GM18517 (cell line): Measurements from ENCODE around the gene YAE1.

Experiments
- ATAC-seq: cut with Tn5 transposase; IDR thresholded peaks from one replicate; pipeline ENCODE4 v1.9.1; 2021; ENCODE audit warnings: mild to moderate bottlenecking, moderate library complexity; ENCODE audit not compliant: unreplicated experiment

YAE1 gene

DNA sequence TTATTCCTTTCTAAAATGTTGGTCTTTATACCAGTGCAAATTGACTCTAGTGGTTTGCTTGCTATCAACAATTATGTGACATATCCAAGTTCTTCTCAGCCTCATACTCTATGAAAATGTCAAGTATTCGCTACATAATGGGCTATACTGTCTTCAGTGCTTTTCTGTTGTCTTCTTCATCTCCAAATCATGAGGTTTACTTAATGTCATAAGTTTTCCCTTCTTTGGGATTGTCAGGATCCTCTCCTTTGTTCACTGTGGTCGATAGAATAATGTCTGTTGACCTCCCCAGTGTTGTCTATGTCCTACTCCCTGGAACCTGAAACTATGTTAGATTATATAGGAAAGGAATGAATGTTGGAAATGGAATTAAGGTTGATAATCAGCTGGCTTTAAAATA lies 40.7 kb downstream of the YAE1 start:
- ATAC-seq: no peak

DNA sequence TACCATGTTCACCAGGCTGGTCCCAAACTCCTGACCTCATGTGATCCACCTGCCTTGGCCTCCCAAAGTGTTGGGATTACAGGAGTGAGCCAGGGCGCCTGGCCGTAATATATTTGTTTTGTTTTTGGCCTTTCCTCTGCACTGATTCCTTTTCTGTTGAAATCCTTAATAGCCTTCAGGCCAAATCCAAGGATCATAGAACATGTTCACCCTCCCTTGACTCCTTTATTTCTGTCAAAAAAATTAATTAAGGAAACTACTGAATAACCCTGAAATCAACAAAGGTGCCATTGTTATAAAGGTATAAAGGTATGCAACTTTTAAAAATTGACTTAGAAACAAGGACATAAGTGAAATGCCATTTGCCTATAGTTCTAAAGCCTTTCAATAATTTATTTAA lies 41.7 kb downstream of the YAE1 start:
- no peak for ATAC-seq

DNA sequence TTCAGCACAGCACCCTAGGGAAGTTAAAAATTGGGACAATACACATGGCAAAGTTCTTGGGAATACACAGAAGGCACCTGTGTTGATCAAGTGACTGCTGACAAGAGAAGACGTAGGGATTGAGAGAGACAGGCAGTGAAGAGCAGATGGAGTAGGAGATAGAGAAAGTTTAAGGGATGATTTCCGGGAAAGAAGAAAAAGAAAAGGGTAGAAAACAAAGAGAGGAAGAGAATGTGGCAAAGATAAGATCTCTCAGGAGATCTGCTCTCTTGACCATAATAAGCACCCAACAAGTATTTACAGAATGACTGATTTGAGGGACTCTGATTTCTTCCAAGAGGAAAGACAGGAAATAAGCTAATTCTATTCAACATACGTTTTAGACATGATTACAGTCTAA lies 42.1 kb downstream of the YAE1 start:
- ATAC-seq: no peak

DNA sequence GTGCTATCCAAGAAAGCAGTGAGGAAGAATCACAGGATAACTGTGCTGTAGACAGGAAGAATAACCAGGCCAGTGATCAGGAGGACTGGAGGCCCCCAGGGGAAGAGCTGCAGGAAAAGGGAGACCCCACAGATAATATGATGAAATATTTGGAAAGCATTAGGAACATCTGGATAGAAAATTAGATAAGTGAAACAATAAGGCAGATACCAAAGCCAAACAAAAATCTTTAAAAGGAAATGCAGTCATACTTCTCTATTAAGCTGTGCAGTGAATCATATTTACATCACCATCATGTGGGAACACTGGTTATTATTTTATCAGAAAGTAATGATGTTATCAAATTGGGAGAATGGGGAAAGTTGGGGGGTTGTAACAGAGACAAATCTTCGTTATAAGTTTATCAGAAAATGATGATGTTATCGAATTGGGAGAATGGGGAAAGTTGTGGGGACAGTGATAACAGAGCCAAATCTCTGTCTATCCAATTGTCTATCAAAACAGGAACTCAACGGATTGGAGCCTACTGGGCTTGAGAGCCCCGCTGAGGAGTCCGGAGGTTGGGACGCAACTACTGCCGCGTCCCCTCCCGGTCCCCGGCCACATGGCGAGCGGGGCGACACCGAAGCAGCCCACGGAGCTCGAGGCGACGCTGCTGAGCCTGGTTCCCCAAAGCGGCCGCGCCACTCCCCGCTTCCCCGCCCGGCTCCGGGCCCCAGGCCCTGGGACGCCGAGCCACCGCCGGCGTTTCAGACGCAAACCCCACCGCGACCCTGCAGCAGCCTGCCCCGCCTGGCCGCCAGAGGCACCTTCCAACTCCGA lies 43.1 kb downstream of the YAE1 start:
- no peak for ATAC-seq

DNA sequence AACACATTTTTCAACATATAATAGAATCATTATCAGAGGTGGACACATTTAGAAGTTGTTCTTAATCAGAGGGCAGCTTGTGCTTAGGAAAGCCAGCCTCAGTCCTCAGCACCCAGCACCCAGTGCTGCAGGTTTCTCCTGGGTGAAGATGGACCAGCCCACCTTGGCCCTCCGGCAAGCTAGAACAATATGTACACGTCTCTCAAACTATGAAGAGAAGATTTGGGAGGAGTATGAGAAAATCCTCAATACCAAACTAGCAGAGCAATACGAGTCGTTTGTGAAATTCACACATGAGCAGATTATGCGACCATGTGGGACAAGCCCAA lies 43.7 kb downstream of the YAE1 start:
- ATAC-seq: no peak

DNA sequence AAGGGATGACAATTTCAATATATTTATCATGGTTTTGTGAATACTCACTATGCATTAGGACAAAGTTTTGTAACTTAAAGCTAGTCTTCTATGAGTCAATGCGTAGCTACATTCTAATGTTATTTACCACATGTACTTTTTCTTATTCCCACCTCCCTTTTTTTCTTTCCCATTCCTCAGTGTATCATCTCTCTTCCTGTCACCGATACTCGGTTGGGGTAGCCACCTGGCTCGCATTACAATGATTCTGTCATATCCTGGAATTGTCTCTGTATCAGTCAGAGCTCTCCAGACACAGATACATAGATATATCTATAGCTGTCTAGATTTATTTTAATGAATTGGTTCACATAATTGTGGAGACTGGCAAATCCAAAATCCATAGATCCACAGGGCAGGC lies 47.4 kb downstream of the YAE1 start:
- no peak for ATAC-seq

DNA sequence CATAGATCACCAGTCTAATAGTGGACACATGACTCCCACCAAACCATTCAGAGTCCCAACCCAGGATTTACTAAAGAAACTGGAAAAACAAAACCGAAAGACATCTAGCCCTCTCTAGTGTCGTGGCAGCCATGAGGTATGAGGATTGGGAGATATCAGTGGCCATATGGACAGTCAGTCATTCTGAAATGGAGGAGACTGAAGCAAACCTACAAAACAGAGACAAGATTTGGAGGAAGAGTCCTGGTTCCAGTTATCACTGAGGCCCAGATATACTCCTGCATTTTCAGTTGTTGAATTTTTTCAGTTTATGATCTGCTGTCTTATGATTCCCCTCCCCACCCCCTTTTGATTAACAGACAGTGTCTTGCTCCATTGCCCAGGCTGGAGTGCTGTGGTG lies 48.1 kb downstream of the YAE1 start:
- no peak for ATAC-seq

DNA sequence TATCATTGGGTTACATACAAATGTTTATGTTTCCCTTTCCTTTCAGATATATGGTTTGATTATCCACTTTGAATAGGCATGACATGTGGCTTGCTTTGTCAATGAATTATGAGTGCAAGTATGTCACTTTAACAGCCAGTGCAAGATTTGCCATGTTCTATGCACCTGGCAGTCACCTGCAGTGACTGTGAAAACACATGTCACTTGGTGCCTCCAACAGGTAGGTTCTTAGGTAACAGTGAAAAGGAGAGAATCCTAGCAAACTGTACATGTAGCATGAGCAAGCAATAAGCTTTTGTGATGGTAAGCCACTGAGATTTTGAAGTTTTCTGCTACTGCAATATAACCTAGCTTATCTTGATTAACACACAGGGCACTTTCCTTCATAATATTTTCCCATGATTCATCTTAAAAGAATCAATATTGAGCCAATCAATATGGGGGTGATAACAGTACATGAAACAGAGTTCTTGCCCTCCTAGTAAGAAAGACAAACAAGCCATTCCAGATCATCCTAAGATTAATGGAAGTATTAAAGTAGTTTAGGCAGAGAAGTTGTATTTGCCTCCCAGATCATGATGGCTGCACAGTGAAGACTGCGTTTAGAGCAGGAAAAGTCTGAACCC lies 49.3 kb downstream of the YAE1 start:
- ATAC-seq: no peak

DNA sequence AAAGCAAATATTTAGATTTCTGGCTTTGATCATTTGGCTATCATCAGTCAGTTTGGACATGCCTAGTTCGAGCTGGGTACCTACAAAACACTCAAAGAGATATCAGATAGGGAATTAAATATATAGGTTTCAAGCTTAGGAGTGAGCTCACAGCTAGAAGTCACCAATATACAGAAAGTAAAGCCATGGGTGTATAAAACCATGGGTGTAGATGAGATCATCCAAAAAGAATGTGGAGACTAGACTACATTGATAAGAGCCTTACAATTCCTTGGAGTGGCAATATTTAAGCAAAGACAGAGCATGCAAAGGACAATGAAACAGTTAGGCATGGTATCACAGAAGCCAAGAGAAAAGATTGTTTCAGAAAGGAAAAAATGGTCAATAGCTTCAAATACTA lies 49.9 kb downstream of the YAE1 start:
- no peak for ATAC-seq

DNA sequence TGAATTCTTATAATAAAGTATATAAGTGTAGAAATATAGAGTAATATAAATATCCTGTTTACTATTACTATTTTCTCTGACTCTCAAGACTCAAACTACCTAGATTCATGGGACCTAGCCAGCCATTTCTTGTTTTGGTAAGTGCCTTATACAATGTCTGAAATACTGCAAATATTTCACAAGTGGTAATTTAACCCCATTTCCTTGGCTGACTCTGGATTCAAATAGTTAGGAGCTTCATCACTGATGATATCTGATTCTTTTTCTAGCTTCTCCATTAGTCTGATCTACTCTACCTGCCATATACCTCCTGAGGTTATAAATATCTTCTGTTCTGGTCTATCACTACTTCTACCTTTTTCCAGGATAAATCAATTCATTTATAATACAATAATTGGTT lies 50.8 kb downstream of the YAE1 start:
- no peak for ATAC-seq

DNA sequence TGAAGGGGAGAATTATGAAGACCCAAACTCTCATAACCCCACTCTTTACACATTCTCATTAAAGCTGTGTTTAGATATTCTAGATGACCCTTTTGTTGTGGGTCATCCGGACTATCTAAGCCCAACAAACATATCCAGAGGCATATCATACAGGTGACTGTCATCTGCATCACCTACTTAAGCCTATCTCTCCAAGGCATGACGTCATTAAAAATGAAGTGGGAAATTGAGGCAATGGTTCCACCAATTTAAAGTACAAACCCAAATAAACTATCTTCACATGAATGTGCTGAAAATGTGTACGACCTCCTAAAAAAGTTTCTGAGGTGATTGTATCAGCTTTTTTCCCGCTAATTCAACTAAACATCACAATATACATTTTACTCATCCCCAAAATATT lies 52.7 kb downstream of the YAE1 start:
- ATAC-seq: no peak

DNA sequence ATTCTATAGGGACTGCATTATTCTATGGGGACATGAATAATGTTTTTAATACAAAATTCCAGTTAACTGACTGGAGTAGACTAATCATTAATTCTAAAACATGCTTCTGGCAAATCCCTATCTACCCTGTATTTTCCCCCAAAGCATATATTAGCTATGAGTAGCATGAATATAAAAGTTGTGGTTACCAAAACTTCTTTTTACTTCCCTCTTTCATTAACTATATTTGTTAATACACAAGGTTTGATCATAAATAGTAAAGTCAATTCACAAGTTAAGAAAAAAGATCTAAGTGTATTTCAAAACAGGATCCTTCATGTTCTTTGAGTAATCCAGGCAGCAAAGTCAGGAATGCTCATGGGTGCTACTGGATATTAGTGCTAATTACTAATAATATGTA lies 54.3 kb downstream of the YAE1 start:
- no peak for ATAC-seq

DNA sequence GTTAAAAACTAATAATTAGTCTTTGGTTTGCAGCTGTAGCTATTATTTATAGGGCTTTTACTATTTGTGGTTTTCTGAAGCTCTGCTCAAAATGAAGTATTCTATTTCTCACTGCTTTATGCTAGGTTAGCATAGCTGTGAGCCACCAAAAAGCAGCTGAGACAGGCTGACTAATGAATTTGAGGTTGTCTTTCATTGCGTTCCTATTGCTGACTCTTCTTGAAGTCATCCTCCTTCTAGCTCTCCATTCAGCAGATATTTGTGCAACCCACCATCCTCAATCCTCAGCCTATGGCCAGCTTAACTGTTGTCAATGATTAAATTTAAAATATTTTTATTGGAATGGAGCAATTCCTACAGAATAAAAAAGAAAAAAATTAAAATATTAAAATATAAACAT lies 55.1 kb downstream of the YAE1 start:
- ATAC-seq: no peak

DNA sequence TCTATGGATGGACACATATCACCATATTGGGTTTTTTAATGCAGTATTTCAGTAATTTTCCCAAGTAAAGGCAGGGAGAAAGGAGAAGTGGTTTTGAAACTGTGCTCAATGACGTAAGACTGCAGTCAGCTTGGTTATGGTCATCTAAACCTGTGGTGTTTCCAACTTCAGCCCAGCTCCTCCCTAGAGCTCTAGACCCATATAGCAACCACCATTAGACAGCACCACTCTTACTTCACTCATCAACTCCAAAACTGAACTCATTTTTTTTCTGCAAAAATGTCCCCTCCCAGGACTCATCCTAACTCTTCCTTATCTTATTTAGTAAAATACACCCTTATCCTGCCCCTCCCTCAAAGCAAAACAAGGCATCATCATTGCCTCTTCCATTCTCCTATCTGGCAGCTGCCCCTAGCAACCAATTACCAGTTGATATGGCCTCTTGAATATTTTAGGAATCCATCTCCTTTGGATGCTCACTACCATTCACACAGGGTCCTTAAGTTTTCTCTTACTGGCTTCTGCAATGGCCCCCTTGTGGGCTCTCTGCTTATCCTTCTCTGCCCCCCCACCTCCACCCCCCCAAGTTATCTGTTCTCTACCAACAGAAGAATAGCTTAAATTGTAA lies 55.7 kb downstream of the YAE1 start:
- no peak for ATAC-seq
